Colonic mucosa (tissue), 4 donors: ENCODE data around the gene RRAS2. TPM values are rescaled to one million over a fixed set of nuclear protein-coding genes. Genes with fewer than 3 reads are reported as not detected.
A peak's percentile ranks its signal among the peaks of the same experiment; 100 is the strongest.
"Not testable (repeated sequence)": the region's sequence is repeated elsewhere in the genome, so short reads cannot be mapped to it uniquely, and the experiment has no call there.

Source experiments
- DNase-seq: peaks from one replicate; pipeline ENCODE4 v3.0.0-alpha.2; 2020
- H3K27ac ChIP-seq: fragments of 200-600 bp; one replicate; pipeline ENCODE4 v1.8.0; 2021
- H3K27me3 ChIP-seq: fragments of 200-600 bp; one replicate; pipeline ENCODE4 v1.8.0; 2021
- H3K36me3 ChIP-seq: fragments of 200-600 bp; one replicate; pipeline ENCODE4 v1.8.0; 2021
- H3K4me1 ChIP-seq: fragments of 200-600 bp; one replicate; pipeline ENCODE4 v1.8.0; 2021; ENCODE audit warnings: mild to moderate bottlenecking
- H3K4me3 ChIP-seq: fragments of 200-600 bp; one replicate; pipeline ENCODE4 v1.8.0; 2021
- H3K9ac ChIP-seq, 2 donors: one replicate each; pipeline ENCODE4 v1.7.0; 2013; ENCODE audit warnings: control low read depth in 2 of 2, low read depth in 2 of 2, low read length in 2 of 2
- H3K9me3 ChIP-seq: fragments of 200-600 bp; one replicate; pipeline ENCODE4 v1.8.0; 2021
- CTCF ChIP-seq: fragments of 200-600 bp; IDR thresholded peaks from one replicate; pipeline ENCODE4 v1.8.0; 2022; ENCODE audit warnings: antibody characterized with exemption, mild to moderate bottlenecking
- intact Hi-C: fragments of 100-400 bp; cut with DNase I; formaldehyde crosslinking; loops from one replicate; pipeline ENCODE4 v1.14.1; 2022
- total RNA-seq, 2 donors: library from RNA; stranded (reverse); fragmentation: NEBNext Ultra II Directional in 1 of 2; extraction: Animal tissue kit (Norgen Biotek cat#: 25700) in 1 of 2; gene quantifications; one replicate each; pipeline ENCODE4 v1.2.1, GENCODE V29; 2021
- donor health status: healthy.
- donor health status: DM: no; HTN: no; CAD: no.
- donor health status: DM: no; HTN: no; CAD: no.

The RRAS2 gene
- total RNA-seq, 2 donors from 2014 or later: 26.9 to 44.0 TPM

- H3K27me3 ChIP-seq: no peaks in the 10 kb centered on the region
- DNase-seq: no peak
- no peak overlapping the region for H3K27ac ChIP-seq
- TF ChIP-seq CTCF: no peak
- intact Hi-C loops: no loop called here
- H3K36me3 ChIP-seq: no peaks in the 10 kb centered on the region
- H3K9me3 ChIP-seq: no peaks in the 10 kb centered on the region
- peaks cover 6% of the 10 kb centered on the region for H3K4me1 ChIP-seq
- no peak overlapping the region for H3K9ac ChIP-seq
- no peak overlapping the region for H3K4me3 ChIP-seq
These were observed 104.3 kb downstream of the RRAS2 start for GRCh38 chr11:14254533-14255237.

GRCh38 chr11:14253840-14254239, 105.1 kb downstream of the RRAS2 start:
- no peaks in the 10 kb centered on the region for H3K36me3 ChIP-seq
- DNase-seq: no peak
- no peak overlapping the region for H3K27ac ChIP-seq
- TF ChIP-seq CTCF: no peak
- no peaks in the 10 kb centered on the region for H3K9me3 ChIP-seq
- intact Hi-C loops: no loop called here
- no peak overlapping the region for H3K9ac ChIP-seq
- H3K27me3 ChIP-seq: no peaks in the 10 kb centered on the region
- no peak overlapping the region for H3K4me3 ChIP-seq
- H3K4me1 ChIP-seq: peaks cover 6% of the 10 kb centered on the region

- Histone ChIP-seq H3K9ac (no peak overlapping the region), H3K27ac (no peak overlapping the region), H3K4me1 (peaks cover 3% of the 10 kb centered on the region), H3K36me3 (no peaks in the 10 kb centered on the region), H3K9me3 (no peaks in the 10 kb centered on the region), H3K27me3 (no peaks in the 10 kb centered on the region), H3K4me3 (no peak overlapping the region)
- no peak for DNase-seq
- no peak for TF ChIP-seq CTCF
- intact Hi-C loops: no loop called here
These were observed 105.6 kb downstream of the RRAS2 start for GRCh38 chr11:14253421-14253820.

GRCh38 chr11:14252501-14252900, 106.5 kb downstream of the RRAS2 start:
- H3K27ac ChIP-seq, H3K9ac ChIP-seq, intact Hi-C loops, H3K27me3 ChIP-seq, H3K4me3 ChIP-seq, H3K4me1 ChIP-seq, DNase-seq, H3K36me3 ChIP-seq, H3K9me3 ChIP-seq: not testable (repeated sequence)

GRCh38 chr11:14251754-14252153, 107.2 kb downstream of the RRAS2 start:
- no peak overlapping the region for H3K9ac ChIP-seq
- H3K4me3 ChIP-seq: no peak overlapping the region
- intact Hi-C loops: no loop called here
- no peaks in the 10 kb centered on the region for H3K9me3 ChIP-seq
- H3K27me3 ChIP-seq: no peaks in the 10 kb centered on the region
- no peak for TF ChIP-seq CTCF
- H3K36me3 ChIP-seq: no peaks in the 10 kb centered on the region
- no peak overlapping the region for H3K27ac ChIP-seq
- H3K4me1 ChIP-seq: no peaks in the 10 kb centered on the region
- no peak for DNase-seq

GRCh38 chr11:14249121-14249963, 109.6 kb downstream of the RRAS2 start:
- no peak overlapping the region for H3K27ac ChIP-seq
- no peaks in the 10 kb centered on the region for H3K27me3 ChIP-seq
- H3K9me3 ChIP-seq: no peaks in the 10 kb centered on the region
- no peaks in the 10 kb centered on the region for H3K4me1 ChIP-seq
- H3K4me3 ChIP-seq: no peak overlapping the region
- intact Hi-C loops: loop anchor here (2.0 to 5.0 kb wide), 2 partner anchors 293 to 477 kb away; no protein-coding TSS in a partner anchor
- H3K9ac ChIP-seq: no peak overlapping the region
- peak; percentile 91 for TF ChIP-seq CTCF
- peak; percentile 68 for DNase-seq
- no peaks in the 10 kb centered on the region for H3K36me3 ChIP-seq
